Measurements from ENCODE around the gene NCS1.
A peak's percentile ranks its signal among the peaks of the same experiment; 100 is the strongest.

Gene NCS1

DNA sequence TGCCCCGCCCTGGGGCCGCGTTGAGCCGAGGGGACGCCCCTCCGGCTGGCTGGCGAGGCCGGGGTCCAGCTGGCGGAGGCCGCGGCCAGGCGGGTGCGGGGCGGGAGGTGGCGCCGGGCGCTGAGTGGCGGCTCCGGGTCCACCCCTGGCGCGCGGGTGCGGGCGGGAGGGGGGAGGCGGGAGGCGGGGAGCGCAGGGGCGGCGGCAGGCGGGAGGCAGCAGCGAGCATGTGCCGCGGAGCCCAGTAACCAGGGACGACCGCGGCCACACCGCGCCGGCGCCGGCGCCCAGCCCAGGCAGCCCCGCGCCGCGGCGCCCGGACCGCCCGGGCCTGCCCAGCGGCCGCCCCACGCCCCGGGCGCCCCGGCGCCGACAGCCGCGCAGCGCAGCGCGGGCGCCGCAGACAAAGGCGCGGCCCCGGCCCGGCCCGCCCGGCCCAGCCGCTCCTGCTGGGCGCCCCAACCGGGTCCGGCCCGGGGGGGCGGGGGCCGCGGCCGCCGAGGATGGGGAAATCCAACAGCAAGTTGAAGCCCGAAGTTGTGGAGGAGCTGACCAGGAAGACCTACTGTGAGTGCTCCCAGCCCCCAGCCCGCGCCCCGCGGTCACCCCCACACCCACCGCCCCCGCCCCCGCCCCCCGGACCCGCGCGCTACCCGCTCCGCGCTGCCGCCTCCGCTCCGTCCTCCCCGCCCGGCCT lies at the start of gene NCS1:
NCS1 (plus strand) TSS at position 244 of the 697 bp plus-strand sequence; CDS start at position 504, 260 bp downstream.
- peak; percentile 92 for DNase-seq (ENCODE audit: low spot score)
- FAIRE-seq = no peak

DNA sequence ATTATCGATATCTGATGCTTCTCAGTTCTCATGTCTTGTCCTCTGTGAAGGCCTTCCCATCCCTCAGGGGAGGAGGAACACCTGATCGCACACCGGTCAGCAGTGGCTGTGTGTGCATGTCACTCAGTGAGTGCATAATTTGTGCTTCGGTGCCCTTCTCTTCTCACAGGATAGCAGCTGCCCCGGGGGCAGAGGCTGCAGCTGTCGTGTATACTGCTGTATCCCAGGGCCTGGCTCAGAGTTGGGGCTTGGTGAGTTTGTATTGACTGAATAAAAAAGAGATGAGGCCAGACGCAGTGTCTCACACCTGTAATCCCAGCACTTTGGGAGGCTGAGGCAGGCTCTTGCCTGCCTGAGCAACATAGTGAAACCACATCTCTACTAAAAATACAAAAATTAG lies 49.7 kb upstream of the NCS1 start:
- DNase-seq (ENCODE audit: low spot score) = no peak
- no peak for FAIRE-seq

DNA sequence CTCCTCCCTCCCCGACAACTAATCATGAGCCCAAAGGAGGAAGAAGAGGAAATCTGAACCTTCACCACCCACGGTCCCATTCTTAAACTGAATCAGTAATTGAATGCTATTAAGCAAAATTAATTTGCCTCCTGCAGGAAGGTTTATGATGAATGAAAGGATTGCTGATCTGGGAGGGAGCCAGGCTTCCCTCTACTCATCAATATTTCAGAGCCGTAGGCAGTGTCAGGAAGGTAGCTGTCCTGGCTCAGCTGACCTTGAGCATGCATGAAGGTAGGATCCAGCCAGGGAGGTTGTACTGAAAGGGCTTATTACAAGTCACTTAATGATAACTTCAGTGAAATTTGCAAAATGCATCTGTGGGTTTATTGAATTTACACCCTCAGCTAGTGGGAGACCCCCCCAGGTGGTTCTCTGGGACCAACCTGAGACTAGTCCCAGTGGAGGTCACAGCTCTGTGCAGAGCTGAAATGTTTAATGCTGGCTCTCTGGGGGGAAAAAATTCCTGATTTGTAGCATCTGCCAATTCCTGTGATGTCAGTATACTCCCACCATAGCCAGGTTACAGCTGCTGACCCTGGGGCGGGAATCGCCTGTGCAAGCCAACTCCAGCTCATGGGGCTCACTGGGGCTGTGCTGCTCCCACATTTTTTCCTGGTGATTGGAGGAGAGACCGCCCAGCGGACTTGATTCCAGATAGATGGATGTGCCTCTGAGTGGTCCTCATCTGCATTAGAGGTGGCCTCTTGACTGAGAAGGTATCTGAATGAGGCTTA lies 47.9 kb upstream of the NCS1 start:
- no peak for FAIRE-seq
- DNase-seq (ENCODE audit: low spot score) = no peak

DNA sequence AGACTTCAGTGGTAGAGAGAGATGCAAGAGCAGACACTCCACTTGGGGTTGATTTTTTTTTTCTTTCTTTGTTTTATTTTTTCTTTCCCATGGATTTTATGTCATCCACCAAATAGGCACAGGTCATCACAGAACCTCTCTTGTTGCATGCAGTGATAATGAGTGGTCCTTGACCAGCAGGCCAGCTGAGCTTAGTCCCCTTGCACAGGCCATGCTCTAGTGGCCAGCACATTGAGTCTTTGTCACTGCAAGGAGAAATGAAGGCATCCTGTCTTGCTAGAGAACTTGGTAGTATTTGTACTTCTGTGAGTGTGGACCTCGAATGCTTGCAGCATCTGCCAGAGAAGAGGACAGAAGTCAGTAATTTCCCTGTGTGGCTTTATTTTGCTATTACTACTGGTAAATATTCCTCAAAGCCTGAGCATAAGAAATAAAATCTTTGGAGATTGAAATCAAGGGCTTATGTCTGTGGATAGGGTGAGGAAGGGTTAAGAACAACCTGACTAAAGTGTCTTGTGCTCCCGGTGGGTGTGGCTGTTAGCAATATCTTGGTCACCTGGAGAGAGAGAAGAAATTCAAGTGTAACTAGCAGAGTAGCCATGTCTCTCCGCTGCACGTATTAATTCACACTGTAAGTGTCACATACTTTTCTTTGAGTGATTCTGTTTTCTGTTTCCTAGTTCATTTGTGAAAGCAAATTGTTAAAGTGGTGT lies 45.3 kb upstream of the NCS1 start:
- no peak for DNase-seq (ENCODE audit: low spot score)

DNA sequence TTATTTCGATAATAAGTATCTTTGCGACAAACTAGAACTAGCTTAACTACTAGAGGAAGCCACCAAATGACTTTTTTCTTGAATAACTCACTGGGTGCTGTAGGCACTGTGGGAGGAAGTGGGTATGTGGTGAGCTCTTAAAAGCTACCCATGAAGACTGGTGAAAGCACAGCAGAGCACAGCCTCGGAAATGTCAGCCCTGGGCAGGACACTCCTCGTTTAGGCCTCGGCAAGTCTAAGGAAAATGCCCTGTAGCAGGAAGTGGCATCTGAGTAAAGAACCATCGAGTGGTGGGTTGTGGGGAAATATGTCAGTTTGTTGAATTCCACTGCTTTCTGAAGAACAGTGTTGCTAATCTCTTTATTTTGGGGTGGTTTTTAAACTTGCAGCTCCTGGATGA lies 44.0 kb upstream of the NCS1 start:
- FAIRE-seq (no peak), DNase-seq (ENCODE audit: low spot score) (no peak)

More for the DNA sequence above, 45.3 kb upstream of the NCS1 start:
- FAIRE-seq = no peak

DNA sequence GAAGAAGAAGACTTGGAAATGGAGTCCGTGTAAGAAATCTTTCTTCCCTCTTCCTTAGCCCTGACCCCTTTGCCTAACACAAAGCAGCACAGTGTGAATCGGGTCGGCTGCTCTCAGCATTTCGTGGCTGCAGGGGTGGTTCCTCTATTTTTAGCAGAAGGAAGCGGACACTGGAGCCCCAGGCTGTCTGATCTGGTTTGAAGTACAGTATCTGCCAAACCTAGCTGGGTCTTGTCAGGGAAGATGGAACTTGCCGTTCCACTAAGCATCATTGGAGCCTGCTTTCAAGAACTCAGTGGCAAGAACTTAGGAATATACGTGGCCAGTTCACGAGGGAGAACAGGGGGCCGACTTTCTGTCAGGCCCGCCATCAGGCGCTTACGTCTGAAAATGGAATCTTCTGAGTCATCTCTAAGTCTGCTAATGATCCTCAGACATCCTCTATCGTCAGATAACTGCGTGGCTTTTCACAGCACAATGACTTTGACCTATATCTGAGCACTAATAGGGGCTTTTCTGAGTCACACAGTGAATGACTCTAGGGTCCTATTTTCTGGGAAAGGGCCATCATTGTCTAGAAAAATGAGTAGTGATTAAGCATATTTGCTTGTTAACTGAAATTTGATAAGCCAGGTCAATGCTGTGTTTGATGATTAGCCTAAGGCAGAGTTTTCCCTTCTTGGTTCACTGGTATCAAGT lies 43.3 kb upstream of the NCS1 start:
- DNase-seq (ENCODE audit: low spot score) (peak; percentile 37), FAIRE-seq (no peak)

DNA sequence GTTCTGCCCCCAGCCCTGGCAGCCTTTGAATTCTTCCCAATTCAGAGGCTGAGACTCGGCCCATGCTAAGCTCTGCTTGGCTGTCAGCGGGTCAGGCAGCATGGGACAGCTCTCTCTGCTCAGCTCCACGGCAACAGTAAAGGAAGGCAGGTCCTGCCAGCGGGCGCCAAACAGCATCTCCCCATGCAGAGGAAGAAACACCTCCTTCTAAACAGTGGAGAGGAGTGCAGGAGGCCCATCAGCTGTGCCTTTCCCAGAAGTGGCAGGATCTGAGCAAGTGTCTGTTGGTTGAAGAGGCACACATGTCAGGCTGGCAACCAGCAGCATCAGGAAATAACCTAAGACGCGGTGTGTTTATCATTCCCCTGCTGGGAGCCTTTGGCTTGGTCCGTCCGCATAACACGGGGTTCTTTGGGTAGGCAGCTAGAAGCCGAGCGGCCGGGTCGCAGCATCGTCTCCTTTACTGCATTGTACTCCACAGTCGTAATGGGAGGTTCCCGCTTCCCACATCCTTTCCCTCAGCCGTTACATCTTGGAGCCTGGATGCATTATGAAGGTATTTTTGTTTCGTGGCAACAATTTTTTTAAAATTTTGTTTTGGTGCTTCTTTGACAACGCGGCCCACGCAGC lies 42.7 kb upstream of the NCS1 start:
- no peak for DNase-seq (ENCODE audit: low spot score)
- FAIRE-seq = no peak

DNA sequence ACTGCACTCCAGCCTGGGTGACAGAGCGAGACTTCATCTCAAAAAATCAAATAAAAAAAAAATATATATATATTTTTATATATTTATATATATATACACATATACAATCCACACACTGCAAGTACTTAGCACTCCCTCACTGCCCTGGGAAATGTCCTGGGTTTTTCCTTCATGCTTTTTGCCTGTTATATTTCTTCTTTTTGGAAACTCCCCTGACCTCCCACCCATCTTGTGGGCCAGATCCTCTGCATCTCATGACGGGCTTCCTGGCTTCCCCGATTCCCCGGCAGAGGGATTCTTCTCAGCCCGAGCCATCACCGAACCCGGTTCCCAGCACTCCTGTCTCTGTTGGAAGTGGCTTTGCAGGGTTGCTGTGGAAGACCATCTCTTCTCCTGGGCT lies 39.5 kb upstream of the NCS1 start:
- no peak for DNase-seq (ENCODE audit: low spot score)
- no peak for FAIRE-seq

DNA sequence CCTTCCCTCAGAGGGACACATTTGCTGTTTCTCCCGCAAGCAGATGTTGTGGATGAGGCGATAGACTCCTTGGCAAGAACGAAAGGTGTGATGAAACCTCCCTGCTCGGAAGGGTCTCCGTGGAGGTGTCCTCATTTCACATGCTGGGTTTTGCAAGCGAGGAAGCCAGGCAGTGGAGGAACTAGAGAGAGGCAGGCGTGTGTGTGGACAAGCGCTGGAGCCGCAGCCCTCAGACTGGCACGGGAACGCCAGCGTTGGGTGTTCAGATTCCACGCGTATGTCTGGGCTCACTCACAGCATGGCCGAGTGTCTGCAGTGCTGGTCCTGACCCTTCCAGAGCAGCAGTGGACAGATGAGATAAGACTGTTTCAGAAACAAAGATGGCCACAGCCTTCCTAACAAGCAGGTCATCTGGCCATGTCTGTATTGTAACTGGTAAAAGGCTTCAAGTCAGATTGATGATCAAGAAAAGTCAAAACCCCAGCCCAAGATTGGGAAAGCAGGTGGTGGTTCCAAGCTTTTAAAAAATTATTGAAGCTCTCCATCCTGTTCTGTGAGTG lies 35.0 kb upstream of the NCS1 start:
- DNase-seq (ENCODE audit: low spot score) (no peak), FAIRE-seq (no peak)

DNA sequence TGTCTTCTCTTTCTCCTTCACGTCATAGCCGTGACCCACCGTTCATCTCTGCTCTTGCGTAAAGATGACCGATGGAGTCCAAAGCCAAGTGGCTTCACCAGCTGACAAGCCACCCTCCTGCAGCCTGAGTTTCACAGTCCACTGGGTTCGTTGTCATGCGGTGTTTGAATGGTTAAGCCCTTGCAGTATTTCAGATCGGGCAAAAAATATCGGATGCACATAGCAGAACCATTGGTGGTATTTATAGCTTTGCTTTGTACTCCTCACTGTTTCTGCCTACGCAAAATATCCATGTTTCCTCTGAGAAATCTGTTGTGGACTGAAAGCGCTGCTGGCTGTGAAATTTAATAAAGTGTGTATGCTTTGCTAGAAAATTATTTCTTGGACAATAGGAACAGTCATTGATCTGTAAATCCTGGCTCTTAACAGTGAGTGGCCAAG lies 34.5 kb upstream of the NCS1 start:
- DNase-seq (ENCODE audit: low spot score) (no peak), FAIRE-seq (no peak)

DNA sequence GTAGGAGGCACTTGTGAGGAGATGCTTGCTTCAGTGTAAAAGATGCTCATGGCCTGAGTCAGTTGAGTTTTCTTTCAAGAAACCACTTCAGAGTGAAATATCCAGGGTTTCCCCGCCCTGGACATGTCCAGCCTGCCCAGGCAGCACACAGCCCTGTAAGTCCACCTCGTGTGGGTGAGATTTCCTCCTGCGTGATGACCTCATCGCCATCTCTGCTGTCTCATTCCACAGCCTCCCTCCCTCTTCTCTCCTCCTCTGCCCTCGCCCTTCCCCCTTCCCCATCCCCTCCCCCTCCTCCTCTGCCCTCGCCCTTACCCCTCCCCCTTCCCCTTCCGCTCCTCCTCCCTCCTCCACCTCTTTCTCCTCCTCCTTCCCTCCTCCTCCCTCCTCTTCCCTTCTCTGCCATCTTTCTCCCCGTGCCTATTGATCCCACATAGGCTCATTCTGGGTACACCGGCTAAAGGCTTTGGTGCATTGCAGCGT lies 34.0 kb upstream of the NCS1 start:
- peak; percentile 32 for FAIRE-seq
- peak; percentile 83 for DNase-seq (ENCODE audit: low spot score)

DNA sequence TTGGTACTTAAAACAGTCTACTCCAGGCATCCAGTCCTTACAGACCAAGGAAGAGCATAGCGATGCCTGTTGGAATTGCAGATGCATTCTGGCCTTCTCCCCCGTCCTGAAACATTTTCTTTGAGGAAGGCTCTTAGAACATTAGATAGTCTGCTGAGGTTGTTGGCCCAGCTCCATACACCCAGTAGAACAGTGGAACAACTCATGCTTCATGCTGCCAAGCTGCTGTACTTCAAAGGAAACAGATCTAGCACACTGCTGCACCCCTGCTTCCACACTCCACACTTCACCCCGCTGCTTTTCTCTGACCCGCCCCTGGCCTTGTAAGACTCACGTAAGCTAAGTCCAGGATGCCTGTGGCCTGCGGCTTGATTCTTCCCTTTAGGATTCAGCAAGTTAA lies 33.4 kb upstream of the NCS1 start:
- DNase-seq (ENCODE audit: low spot score) (peak; percentile 62), FAIRE-seq (no peak)

DNA sequence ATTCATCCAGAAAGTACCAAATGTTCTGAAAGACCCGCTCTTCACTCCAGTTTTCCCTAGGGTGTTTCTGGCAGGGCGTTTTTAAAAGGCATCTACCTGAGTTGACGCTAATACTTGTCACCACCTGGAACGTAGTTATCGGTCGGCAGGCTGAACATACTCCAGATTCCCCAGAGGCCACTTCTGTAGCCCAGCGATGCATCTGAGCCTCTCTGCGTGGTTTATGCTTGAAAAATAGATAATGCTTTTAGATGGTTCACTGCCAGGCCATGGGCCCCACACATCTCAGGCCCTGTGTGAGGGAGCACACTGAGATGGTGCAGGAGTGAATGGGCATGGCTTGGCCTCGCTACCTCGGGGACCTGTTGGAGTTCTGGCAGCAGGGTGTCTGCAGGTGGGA lies 33.0 kb upstream of the NCS1 start:
- FAIRE-seq (no peak), DNase-seq (ENCODE audit: low spot score) (no peak)

DNA sequence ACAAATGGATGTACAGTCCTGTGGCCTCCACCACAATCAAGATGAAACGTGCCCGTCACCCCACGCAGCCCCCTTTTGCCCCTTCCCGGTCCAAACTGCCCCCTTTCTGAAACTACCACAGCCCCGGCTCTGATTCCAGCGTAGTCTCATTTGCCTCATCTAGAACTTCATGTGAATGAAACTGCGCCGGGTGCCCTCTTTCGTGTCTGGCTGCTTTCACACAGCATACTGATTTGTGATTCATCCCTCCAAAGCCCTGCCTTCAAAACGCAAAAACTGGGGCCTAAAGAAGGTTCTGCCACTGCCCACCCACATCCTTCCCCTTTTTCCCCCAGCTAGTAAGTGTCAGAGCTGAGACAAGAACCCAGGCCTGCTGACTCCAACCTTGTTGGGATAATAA lies 31.5 kb upstream of the NCS1 start:
- DNase-seq (ENCODE audit: low spot score) = no peak
- no peak for FAIRE-seq

DNA sequence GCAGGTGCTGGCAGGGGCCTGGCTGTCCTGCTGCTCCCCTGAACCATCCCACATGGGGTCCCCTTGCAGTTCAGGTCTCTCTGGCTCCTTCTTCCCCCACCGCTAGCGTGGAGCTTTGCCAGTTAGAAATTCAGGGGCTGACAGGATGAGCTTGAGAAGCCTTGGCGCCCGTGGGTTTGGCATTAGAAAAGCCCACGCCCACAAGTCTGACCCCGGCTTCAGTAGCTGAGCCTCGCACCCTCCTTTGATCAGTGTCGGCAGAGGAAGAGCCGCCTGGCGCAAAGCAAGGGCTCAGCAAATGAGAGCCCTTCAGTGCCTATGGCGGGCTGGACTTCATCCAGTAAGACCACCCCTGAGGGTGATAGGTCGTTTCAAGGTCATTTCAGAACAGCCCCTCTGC lies 30.1 kb upstream of the NCS1 start:
- no peak for FAIRE-seq
- DNase-seq (ENCODE audit: low spot score) = no peak

DNA sequence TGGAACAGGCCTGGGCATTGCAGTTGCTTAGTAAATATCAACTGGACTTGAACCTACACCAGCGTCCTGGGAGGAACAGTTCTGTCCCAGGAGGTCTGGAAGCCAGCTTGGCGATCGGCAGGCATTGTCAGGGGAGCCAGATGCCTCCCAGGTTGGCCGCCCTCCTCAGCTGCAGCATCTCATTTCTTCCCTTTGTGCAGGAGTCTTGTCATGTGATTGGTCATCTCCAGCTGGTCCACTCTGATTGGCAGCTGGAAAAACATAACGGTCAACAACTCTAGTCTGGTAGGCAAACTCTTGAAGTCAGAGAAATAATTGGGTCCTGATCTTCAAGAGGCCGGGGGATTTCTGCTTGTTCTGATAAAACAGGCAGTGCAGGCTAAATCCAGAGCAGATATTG lies 29.6 kb upstream of the NCS1 start:
- FAIRE-seq (no peak), DNase-seq (ENCODE audit: low spot score) (no peak)

DNA sequence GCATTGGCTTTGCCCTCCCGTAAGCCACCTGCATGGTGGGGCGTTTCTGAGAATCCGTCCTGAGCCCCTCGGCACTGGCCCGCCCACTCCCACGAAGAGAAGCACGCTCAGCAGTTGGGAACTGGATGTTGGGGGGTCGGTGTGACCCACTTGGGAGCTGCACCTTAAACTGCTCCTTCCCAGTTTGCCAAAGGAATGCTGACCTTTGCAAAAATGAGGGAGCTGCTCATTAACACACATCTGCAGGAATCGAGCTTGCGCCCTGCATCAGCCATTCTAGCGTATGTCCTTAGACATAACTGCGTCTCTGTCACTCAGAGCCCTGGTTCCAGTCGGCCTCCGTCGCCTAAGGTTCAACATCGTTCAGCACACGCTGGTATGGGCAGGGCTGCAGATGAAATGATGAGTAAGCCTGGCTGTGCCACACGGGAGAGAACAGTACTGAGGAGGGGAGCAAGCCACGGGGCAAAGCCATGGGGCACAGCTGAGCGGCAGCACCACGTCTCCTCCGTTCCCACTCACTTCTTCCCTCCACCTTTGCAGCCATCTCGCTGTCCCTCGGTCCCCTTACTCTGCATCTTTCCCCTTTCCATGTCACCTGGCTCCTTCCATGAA lies 28.8 kb upstream of the NCS1 start:
- DNase-seq (ENCODE audit: low spot score) (no peak), FAIRE-seq (no peak)

DNA sequence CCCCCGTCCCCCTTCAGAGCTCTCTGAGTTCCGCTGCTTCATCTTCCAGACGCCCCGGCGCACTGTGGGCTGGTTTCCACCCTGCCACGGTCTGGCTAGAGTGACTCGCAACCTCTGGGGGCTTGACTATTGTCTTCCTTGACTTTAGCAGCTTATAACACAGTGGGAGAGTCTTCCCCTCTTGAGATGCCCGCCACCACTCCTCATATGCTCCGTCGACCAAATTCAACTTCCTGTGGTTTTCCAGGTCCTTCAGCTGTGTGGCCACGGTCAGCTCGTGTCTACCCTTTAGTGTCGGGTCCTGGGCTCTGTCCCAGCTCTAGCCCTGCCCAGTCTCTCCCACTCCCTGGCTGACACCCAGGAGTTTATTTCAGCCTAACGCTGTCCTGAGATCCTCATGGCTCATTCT lies 28.2 kb upstream of the NCS1 start:
- DNase-seq (ENCODE audit: low spot score) = peak; percentile 48

DNA sequence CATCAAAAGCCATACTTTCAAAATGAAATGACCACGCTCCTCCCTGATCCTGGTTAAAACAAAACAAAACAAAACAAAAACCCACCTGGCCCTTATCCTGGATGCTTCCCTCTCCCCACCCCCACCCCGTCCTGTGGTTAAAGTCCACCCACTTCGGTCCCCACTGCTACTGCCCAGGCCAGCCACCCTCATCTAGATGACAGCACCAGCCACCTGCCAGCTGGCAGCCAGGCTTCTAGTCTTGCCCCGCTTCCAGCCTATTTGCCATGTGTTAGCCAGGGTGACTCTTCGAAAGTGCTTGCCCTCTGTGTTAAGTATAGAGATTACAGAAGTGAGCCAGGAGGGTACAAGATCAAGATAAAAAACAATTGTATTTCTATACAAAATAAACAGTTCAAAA lies 27.5 kb upstream of the NCS1 start:
- DNase-seq (ENCODE audit: low spot score) (no peak), FAIRE-seq (no peak)

More for the DNA sequence above, 28.2 kb upstream of the NCS1 start:
- no peak for FAIRE-seq

DNA sequence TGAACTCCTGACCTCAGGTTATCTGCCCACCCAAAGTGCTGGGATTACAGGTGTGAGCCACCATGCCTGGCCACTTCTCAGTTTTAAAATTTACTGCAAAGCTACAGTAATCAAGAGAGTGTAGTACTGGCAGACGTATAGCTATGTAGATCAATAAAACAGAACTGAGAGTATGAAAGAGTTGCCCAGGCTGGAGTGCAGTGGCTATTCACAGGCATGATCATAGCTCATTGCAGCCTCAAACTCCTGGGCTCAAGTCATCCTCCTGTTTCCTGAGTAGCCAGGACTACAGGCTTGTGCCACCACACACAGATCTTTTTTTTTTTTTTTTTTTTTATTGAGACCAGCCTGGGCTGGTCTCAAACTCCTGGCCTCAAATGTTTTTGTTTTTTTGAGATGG lies 26.5 kb upstream of the NCS1 start:
- FAIRE-seq = no peak
- DNase-seq (ENCODE audit: low spot score) = no peak

Measured in urothelium cell line (cell line).